ENCODE data around the gene KCNJ3.

KCNJ3 gene

DNA sequence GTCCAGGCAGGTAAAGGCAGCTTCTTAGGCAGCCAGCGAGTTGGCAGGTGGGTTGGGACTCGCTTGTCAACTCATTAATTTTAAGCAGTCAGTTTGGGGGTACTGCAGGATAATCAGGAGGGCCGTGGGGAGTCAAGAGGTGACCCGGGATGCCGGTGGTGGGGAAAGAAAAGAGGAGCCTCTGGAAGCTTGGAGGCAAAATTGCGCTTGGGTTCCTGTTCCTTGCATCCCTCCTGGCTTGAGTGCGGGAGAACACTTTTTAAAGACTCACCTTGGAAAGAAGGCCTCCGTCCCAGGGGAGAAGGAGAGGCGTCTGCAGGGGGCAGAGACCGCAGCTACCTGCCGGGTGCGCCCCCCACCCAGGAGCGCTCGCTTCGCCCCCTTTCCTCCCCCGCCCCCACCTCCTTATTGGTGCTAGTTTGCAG, at the start of gene KCNJ3:
TSS of gene KCNJ3 (plus strand) at position 400 of the 425 bp plus-strand sequence. CDS start 81 bp downstream, outside the sequence.
- peak; percentile 14 for DNase-seq (ENCODE audit: low spot score)

GRCh38 chr2:154655499-154655898, 43.0 kb upstream of the KCNJ3 start:
- no peak for DNase-seq (ENCODE audit: low spot score)

DNA sequence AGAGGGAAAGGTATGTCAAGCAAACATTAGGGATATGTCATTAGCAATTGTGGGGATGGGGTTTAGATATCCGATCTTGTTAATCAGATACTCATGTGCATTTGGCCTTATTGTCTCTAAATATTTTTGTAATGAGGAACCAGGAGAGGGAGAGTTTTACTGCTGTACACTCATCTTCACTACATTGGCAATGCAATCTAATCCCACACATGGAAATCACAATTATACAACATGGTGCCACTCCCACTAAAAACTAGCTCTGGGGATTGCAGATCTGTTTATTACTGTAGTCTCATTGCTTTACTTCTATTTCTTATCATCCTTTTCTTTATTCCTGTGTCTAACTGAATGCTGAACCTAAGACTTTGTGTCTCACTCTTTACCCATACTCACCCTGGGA, 39.6 kb upstream of the KCNJ3 start:
- DNase-seq (ENCODE audit: low spot score): no peak

DNA sequence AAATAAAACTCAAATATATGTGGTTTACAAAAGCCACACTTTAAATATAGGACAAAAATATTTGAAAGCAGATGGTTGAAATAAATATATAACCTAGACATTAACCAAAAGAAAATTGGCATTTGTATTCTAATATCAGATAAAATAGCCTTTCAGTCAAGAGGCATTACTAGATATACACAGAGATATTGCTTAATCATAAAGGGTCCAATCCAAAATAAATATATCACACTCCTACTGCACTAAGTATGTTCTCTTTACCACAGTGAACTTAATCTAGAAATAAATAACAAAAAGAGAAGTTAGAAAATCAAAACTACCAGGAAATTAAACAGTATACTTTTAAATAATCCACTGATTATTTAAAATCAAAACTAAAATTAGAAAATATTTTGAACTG, 34.2 kb upstream of the KCNJ3 start:
- no peak for DNase-seq (ENCODE audit: low spot score)

GRCh38 chr2:154670083-154670482, 28.4 kb upstream of the KCNJ3 start:
- DNase-seq (ENCODE audit: low spot score): no peak

DNA sequence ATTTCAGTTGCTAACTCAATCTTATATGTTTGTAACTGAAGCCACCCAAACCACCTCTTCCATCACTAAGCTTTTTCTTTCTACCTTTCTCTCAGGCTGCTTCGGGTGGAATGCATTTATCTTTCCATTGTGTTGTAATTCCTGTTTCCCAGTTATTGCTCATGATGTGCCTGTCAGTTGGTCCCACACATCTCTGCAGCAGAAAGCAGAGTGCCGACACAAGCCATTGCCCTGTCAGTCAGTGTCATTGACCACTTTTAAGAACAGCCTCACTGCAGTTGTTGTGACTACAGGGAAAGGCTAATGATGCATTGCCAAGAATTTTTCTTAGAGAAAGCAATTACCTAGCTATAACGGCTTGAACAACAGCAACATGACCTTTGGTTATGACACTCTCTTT, 24.8 kb upstream of the KCNJ3 start:
- no peak for DNase-seq (ENCODE audit: low spot score)

DNA sequence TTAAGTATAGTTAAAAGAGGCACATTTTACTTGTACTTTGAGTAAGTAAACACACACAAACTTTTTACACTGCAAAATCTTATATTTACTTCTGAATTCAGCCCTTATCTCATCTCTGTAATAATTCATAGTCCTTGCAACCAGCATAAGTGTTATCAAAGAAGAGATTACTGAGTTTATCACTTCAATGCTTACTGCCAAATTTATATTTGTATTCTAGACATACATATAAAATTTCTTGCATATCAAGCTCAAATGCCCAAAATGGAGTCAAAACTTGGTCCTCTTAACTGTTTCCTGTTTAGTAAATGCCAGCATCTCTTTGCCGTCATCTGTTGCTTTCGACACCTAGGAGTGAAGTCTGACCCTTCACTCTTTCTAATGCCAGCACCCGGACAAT, 21.1 kb upstream of the KCNJ3 start:
- no peak for DNase-seq (ENCODE audit: low spot score)

- DNase-seq (ENCODE audit: low spot score): no peak
These were observed 16.8 kb upstream of the KCNJ3 start for GRCh38 chr2:154681741-154682140.

DNA sequence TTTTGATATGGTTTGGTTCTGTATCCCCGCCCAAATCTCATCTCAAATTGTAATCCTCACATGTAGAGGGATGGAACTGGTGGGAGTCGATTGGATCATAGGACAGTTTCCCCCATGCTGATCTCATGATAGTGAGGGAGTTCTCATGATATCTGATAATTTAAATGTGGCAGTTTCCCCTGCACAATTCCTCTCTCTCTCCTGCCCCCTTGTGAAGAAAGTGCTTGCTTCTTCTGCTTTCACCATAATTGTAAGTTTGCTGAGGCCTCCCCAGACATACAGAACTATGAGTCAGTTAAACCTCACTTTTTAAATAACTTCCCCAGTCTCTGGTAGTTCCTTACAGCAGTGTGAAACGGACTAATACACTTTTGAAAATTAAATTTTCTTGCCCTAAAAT, 12.3 kb upstream of the KCNJ3 start:
- no peak for DNase-seq (ENCODE audit: low spot score)

- DNase-seq (ENCODE audit: low spot score): no peak
These were observed 10.1 kb upstream of the KCNJ3 start for GRCh38 chr2:154688373-154688772.

- DNase-seq (ENCODE audit: low spot score): no peak
These were observed 9.3 kb upstream of the KCNJ3 start for GRCh38 chr2:154689158-154689557.

GRCh38 chr2:154692927-154693326, 5.6 kb upstream of the KCNJ3 start:
- no peak for DNase-seq (ENCODE audit: low spot score)

DNA sequence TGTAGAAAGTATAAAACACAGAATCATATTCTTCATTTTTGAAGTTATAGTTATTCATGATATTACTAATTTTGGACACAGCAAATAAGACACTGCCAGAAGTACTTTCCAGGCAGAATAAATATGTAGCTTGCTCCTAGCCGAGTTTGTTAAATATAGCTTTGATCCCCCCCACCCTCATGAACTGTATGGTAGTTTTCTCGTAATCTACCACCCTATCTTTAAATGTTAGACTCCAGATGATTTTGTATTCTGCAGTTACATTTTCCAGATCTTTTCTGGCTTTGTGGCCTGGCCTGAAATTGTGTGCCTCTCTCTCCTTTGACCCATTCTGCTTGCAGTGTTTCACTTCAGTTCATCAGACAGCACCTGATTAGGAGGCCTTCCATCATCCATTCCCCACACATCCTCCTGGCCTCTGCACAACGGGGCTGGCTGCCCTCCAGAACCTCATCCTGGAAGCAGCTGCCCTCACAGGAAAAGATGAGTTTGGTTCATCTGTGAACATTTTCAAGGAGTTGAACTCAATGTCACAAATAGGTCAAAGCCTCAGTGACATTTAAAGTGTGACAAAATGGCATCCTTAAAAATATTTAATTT, 4.7 kb upstream of the KCNJ3 start:
- DNase-seq (ENCODE audit: low spot score): no peak

DNA sequence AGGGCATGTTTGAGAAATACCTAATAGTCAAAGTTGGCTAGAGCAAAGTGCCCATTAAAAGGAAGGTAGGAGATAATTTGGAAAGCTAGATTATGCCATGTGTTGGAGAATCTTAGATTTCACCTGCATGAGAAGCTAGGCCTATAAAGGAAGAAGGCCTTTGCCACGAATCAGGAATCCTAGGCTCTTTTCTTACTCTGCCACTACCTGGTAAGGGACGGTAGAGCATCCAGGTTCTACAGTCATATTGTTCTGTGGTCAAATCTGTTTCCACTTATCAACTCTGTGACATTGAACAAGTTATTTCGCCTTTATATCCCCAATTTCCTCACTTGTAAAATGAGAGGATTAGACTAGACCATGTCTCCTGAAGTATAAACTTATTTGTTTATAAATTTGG, 3.6 kb upstream of the KCNJ3 start:
- peak; percentile 20 for DNase-seq (ENCODE audit: low spot score)

DNA sequence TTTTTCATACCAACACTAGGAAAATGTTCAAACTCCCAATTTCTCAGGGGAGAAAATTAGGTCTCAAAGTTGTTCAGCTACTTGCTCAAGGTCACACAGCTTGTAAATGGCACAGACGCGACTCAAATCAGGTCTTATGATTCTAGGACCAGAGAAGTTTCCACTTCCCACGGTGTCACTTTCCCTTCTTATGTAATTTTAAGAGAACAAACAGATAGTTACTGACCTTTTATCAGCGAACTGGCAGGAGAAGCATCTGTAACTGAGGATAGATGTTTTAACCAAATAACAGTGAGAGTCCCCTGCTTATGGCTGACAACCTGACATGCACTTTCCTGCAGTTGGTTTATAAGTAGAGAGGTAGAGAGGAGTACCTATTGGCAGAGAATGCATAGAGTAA, 2.1 kb upstream of the KCNJ3 start:
- DNase-seq (ENCODE audit: low spot score): no peak

DNA sequence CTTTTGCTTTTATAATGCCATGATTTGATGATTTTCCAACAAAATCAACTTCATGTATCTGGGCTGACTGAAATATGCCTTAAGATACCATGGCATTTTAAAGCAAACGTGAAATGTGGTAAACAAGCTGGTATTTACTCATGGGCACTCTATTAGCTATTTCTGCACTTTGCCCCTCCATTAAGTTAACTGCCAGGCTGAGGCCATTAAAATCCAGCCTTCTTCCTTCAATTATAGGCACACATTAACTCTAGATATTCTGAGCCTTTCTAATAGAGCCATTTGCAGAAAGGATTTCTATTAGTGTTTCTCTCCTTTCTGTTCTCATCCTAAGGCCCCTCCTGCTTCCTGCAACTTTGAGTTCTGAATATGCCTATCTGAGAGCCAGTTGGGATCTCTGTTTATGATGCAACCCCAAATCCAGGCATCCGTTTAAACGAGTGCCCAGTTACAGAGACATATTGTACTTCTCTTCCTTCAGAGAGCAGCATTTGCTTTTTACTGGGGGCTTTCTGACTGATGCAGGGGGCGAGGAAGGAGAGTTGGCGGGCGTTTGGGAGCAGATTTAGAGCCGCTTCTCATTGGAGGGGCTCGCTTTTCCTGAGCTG, 1.6 kb upstream of the KCNJ3 start:
- peak; percentile 23 for DNase-seq (ENCODE audit: low spot score)

- peak; percentile 69 for DNase-seq (ENCODE audit: low spot score)
These were observed 860 bp upstream of the KCNJ3 start for GRCh38 chr2:154697418-154698252.

GRCh38 chr2:154698721-154699574, 453 bp downstream of the KCNJ3 start:
- no peak for DNase-seq (ENCODE audit: low spot score)

- no peak for DNase-seq (ENCODE audit: low spot score)
These were observed 1.1 kb downstream of the KCNJ3 start for GRCh38 chr2:154699575-154699930.

GRCh38 chr2:154700136-154700535, 1.6 kb downstream of the KCNJ3 start:
- peak; percentile 23 for DNase-seq (ENCODE audit: low spot score)

- DNase-seq (ENCODE audit: low spot score): no peak
These were observed 6.5 kb downstream of the KCNJ3 start for GRCh38 chr2:154704991-154705390.

DNA sequence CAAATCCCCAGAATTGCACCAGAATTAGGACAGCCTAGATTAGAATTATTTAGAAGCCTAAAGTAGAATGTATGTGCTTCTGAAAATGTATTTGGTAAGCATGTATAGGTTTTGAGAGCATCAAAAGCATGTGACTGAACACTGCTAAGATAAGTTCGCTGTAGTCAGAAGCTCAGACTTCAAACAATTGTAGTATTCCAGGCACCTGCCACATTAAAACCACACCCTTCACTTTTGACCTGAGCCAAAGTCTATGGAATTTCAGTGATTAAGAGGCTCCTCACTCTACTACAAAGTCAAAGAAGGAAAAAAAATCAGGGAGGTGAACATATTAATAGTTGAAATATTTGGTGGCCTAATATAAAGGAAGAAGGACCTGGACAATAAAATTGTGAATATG, 8.2 kb downstream of the KCNJ3 start:
- DNase-seq (ENCODE audit: low spot score): no peak
